Caco-2 (cell line): Measurements from ENCODE around the gene DUOXA1. TPM values are rescaled to one million over a fixed set of nuclear protein-coding genes. Genes with fewer than 3 reads are reported as not detected.

ENCODE experiments used
- BruUV-seq: library from RNA; stranded (reverse); fragments of 400-500 nt; replicated peaks from 2 replicates; lab custom pipeline; 2021; lab: Mats Ljungman, UMichigan
- CTCF ChIA-PET: fragments of 300-600 bp; sonication (Branson Sonifier 250); formaldehyde crosslinking; loops from one replicate; lab custom pipeline; 2022; ENCODE audit warnings: antibody characterized with exemption; lab: Charles Lee
- POLR2A ChIA-PET: fragments of 300-600 bp; sonication (Branson Sonifier 250); formaldehyde crosslinking; loops from one replicate; lab custom pipeline; 2022; ENCODE audit warnings: antibody characterized with exemption; lab: Charles Lee
- DNase-seq, 2 experiments: peaks; one replicate each; pipeline versions ENCODE4 v3.0.0 to v3.0.0-alpha.2; 2020 to 2022
- H3K27me3 ChIP-seq: replicated peaks from 2 replicates; pipeline ENCODE4 v1.6.0; 2011; ENCODE audit warnings: low read length; ENCODE audit not compliant: control insufficient read depth, insufficient read depth
- H3K36me3 ChIP-seq: 2 replicates; pipeline ENCODE4 v1.5.1; 2011; ENCODE audit warnings: low read length; ENCODE audit not compliant: control insufficient read depth, insufficient read depth
- H3K4me1 ChIP-seq: fragments of 250-450 bp; sonication (Bioruptor Pico); 2 replicates; pipeline ENCODE4 v1.5.1; 2020; ENCODE audit warnings: mild to moderate bottlenecking
- H3K4me3 ChIP-seq: 2 replicates; pipeline ENCODE4 v1.5.1; 2011; ENCODE audit warnings: low read depth, mild to moderate bottlenecking, control low read depth, low read length
- H3K9me3 ChIP-seq: fragments of 250-450 bp; sonication (Bioruptor Pico); 2 replicates; pipeline ENCODE4 v1.5.1; 2020; ENCODE audit warnings: mild to moderate bottlenecking, moderate library complexity
- H3K27ac Mint-ChIP-seq: one replicate; pipeline ENCODE4 v1.8.0; 2022; ENCODE audit warnings: mixed read lengths; ENCODE audit not compliant: unreplicated experiment
- H3K27me3 Mint-ChIP-seq: one replicate; pipeline ENCODE4 v1.8.0; 2022; ENCODE audit warnings: mixed read lengths; ENCODE audit not compliant: insufficient read depth, unreplicated experiment
- H3K36me3 Mint-ChIP-seq: one replicate; pipeline ENCODE4 v1.8.0; 2022; ENCODE audit warnings: mild to moderate bottlenecking, mixed read lengths; ENCODE audit not compliant: insufficient read depth, unreplicated experiment
- H3K4me1 Mint-ChIP-seq: one replicate; pipeline ENCODE4 v1.8.0; 2022; ENCODE audit warnings: low read depth, mixed read lengths; ENCODE audit not compliant: unreplicated experiment
- H3K4me3 Mint-ChIP-seq: one replicate; pipeline ENCODE4 v1.8.0; 2022; ENCODE audit warnings: mild to moderate bottlenecking, moderate library complexity, mixed read lengths; ENCODE audit not compliant: unreplicated experiment
- H3K9me3 Mint-ChIP-seq: one replicate; pipeline ENCODE4 v1.8.0; 2022; ENCODE audit warnings: mixed read lengths; ENCODE audit not compliant: unreplicated experiment
- CTCF ChIP-seq, 2 experiments: fragments of 200-600 bp in 1 of 2; IDR thresholded peaks; 1 replicate in 1 of 2; 2 replicates in 1 of 2; pipeline versions ENCODE4 v1.5.1 to v1.8.0; 2011 to 2022; ENCODE audit warnings: antibody characterized with exemption in 1 of 2, control low read depth in 1 of 2, inconsistent platforms in 1 of 2, low read depth in 1 of 2, low read length in 1 of 2, mild to moderate bottlenecking in 1 of 2, moderate library complexity in 1 of 2; ENCODE audit not compliant: insufficient read depth in 1 of 2, severe bottlenecking in 1 of 2, unreplicated experiment in 1 of 2
- intact Hi-C: fragments of 100-400 bp; cut with micrococcal nuclease; formaldehyde crosslinking; loops from one replicate; pipeline ENCODE4 v1.10.0; 2022; ENCODE audit not compliant: unreplicated experiment
- total RNA-seq: library from RNA; stranded (reverse); gene quantifications from 2 replicates; pipeline ENCODE4 v1.2.3, GENCODE V29; 2022

The DUOXA1 gene
- total RNA-seq, 1 experiment from 2014 or later = not detected

GRCh38 chr15:45112591-45113379 lies 16.9 kb downstream of the DUOXA1 start:
- BruUV-seq = no TSS peak
- Mint-ChIP-seq H3K4me1 (peaks cover 10% of the 10 kb centered on the region), H3K9me3 (no peaks in the 10 kb centered on the region), H3K4me3 (peak overlapping the region; percentile 77), H3K27ac (no peak overlapping the region), H3K36me3 (peaks cover 8% of the 10 kb centered on the region), H3K27me3 (peaks cover 4% of the 10 kb centered on the region)
- Histone ChIP-seq H3K4me1 (peaks cover 2% of the 10 kb centered on the region; the same call in 1 of the 2 replicates), H3K27me3 (no peaks in the 10 kb centered on the region), H3K36me3 (no peaks in the 10 kb centered on the region), H3K4me3 (peak overlapping the region; percentile 31), H3K9me3 (no peaks in the 10 kb centered on the region)
- ChIA-PET POLR2A (no interaction called here), CTCF (interaction anchor here (1.0 kb wide), 1 partner anchor 144 kb away, joined by 5 read pairs; no protein-coding TSS in a partner anchor)
- no peak for TF ChIP-seq CTCF (IDR thresholded peaks at IDR 0.05; ENCODE audit: insufficient read depth in 1 of 2, low read depth in 1 of 2, low read length in 1 of 2, severe bottlenecking in 1 of 2, unreplicated experiment in 1 of 2)
- intact Hi-C loops = no loop called here
- DNase-seq = no peak

GRCh38 chr15:45112143-45112590 lies 17.5 kb downstream of the DUOXA1 start:
- Mint-ChIP-seq H3K27me3 (peaks cover 4% of the 10 kb centered on the region), H3K4me1 (peaks cover 8% of the 10 kb centered on the region), H3K36me3 (peaks cover 6% of the 10 kb centered on the region), H3K27ac (no peak overlapping the region), H3K4me3 (peak overlapping the region; percentile 77), H3K9me3 (no peaks in the 10 kb centered on the region)
- CTCF ChIA-PET = no interaction called here
- Histone ChIP-seq H3K9me3 (no peaks in the 10 kb centered on the region), H3K27me3 (no peaks in the 10 kb centered on the region), H3K4me3 (peak overlapping the region; percentile 31), H3K4me1 (no peaks in the 10 kb centered on the region), H3K36me3 (no peaks in the 10 kb centered on the region)
- BruUV-seq = no TSS peak
- intact Hi-C loops = no loop called here
- POLR2A ChIA-PET = no interaction called here
- no peak for DNase-seq
- no peak for TF ChIP-seq CTCF (IDR thresholded peaks at IDR 0.05; ENCODE audit: insufficient read depth in 1 of 2, low read depth in 1 of 2, low read length in 1 of 2, severe bottlenecking in 1 of 2, unreplicated experiment in 1 of 2)

GRCh38 chr15:45111390-45112142 lies 18.1 kb downstream of the DUOXA1 start:
- no peak overlapping the region for H3K4me3 ChIP-seq
- no peak overlapping the region for H3K27ac Mint-ChIP-seq
- TF ChIP-seq CTCF (IDR thresholded peaks at IDR 0.05; ENCODE audit: insufficient read depth in 1 of 2, low read depth in 1 of 2, low read length in 1 of 2, severe bottlenecking in 1 of 2, unreplicated experiment in 1 of 2) = no peak
- DNase-seq = no peak
- H3K4me3 Mint-ChIP-seq = peak overlapping the region; percentile 77
- no peaks in the 10 kb centered on the region for H3K36me3 ChIP-seq
- H3K9me3 Mint-ChIP-seq = no peaks in the 10 kb centered on the region
- H3K4me1 Mint-ChIP-seq = peaks cover 8% of the 10 kb centered on the region
- ChIA-PET CTCF (no interaction called here), POLR2A (no interaction called here)
- H3K27me3 Mint-ChIP-seq = peaks cover 4% of the 10 kb centered on the region
- no peaks in the 10 kb centered on the region for H3K4me1 ChIP-seq
- intact Hi-C loops = no loop called here
- no TSS peak for BruUV-seq
- peaks cover 6% of the 10 kb centered on the region for H3K36me3 Mint-ChIP-seq
- H3K9me3 ChIP-seq = no peaks in the 10 kb centered on the region
- no peaks in the 10 kb centered on the region for H3K27me3 ChIP-seq
